Neural crest cell (in vitro differentiated cells): ENCODE measurements around the gene RNASE13. TPM values are rescaled to one million over a fixed set of nuclear protein-coding genes. Genes with fewer than 3 reads are reported as not detected.

Source experiments
- DNase-seq: peaks from one replicate; pipeline ENCODE4 v3.0.0; 2021; ENCODE audit warnings: low read depth, mixed read lengths, low spot score
- H3K27ac Mint-ChIP-seq: one replicate; pipeline ENCODE4 v1.8.0; 2021; ENCODE audit warnings: mild to moderate bottlenecking, mixed read lengths; ENCODE audit not compliant: unreplicated experiment
- H3K27me3 Mint-ChIP-seq: 2 replicates; pipeline ENCODE4 v1.8.0; 2021; ENCODE audit warnings: low read depth, mild to moderate bottlenecking, mixed read lengths
- H3K36me3 Mint-ChIP-seq: 2 replicates; pipeline ENCODE4 v1.8.0; 2021; ENCODE audit warnings: low read depth, mild to moderate bottlenecking, mixed read lengths
- H3K4me1 Mint-ChIP-seq: 2 replicates; pipeline ENCODE4 v1.8.0; 2021; ENCODE audit warnings: mixed read lengths
- H3K4me3 Mint-ChIP-seq: one replicate; pipeline ENCODE4 v1.8.0; 2021; ENCODE audit warnings: mild to moderate bottlenecking, mixed read lengths
- H3K9me3 Mint-ChIP-seq: 2 replicates; pipeline ENCODE4 v1.8.0; 2021; ENCODE audit warnings: mixed read lengths
- total RNA-seq: library from RNA; stranded (reverse); gene quantifications from 2 replicates; pipeline ENCODE4 v1.2.1, GENCODE V29; 2021
- TF ChIP-seq, protein P1 (sequence below): fragments of 200-600 bp; sonication (generic); conservative IDR thresholded peaks from 2 replicates; pipeline ENCODE4 v1.5.0; 2021; ENCODE audit warnings: antibody characterized with exemption, mild to moderate bottlenecking

Gene RNASE13
- total RNA-seq, 1 donor from 2014 or later: not detected

DNA sequence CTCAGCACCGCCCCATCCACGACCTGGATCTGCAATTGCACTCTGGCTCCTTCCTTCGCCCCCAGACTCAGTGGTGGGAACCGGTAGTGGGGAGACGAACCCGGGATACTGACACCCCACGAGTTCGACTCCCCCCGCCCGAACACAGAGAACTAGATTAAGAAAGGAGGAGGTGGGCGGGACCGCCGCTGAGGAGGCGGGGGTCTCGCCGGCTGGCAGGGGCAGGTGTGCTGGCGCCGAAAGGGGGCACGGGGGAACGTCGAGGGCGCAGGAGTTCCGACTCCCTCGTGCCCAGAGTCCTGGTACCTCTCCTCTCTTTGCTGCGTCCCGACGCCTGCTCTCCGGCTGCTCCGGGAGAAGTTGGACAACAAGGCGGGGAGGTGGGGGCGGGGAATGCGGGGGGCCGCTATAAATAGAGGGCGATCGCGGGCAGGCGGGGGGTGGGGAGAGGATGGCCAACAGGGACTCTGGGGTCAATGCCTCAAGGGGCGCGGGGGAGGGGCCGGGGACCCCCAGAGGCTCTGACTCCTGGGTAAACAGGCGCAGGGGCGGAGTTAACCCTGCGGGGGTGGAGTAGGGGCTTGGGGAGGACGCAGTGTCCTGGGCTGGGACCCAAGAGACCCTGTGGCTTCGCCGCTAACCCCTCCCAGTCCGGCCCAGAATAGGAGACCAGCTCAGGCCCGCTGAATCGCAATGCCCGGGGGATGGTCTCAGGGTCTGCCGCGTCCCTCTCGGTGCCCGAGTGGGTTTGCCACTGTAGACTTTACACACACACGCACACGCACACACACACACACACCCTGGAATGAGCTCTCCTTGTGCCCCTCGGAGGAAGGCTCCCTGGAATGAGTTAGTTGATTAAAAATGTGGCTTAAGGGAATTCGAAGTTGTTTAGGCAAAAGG is 9.0 kb downstream of the RNASE13 start:
- H3K4me3 Mint-ChIP-seq: peak overlapping the region; percentile 91
- peaks cover 44% of the 10 kb centered on the region for H3K27me3 Mint-ChIP-seq
- no peak overlapping the region for H3K27ac Mint-ChIP-seq
- peaks cover 19% of the 10 kb centered on the region for H3K4me1 Mint-ChIP-seq
- TF ChIP-seq, protein P1, sequence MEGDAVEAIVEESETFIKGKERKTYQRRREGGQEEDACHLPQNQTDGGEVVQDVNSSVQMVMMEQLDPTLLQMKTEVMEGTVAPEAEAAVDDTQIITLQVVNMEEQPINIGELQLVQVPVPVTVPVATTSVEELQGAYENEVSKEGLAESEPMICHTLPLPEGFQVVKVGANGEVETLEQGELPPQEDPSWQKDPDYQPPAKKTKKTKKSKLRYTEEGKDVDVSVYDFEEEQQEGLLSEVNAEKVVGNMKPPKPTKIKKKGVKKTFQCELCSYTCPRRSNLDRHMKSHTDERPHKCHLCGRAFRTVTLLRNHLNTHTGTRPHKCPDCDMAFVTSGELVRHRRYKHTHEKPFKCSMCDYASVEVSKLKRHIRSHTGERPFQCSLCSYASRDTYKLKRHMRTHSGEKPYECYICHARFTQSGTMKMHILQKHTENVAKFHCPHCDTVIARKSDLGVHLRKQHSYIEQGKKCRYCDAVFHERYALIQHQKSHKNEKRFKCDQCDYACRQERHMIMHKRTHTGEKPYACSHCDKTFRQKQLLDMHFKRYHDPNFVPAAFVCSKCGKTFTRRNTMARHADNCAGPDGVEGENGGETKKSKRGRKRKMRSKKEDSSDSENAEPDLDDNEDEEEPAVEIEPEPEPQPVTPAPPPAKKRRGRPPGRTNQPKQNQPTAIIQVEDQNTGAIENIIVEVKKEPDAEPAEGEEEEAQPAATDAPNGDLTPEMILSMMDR: no peak
- peak; percentile 23 for DNase-seq
- no peaks in the 10 kb centered on the region for H3K9me3 Mint-ChIP-seq
- no peaks in the 10 kb centered on the region for H3K36me3 Mint-ChIP-seq

DNA sequence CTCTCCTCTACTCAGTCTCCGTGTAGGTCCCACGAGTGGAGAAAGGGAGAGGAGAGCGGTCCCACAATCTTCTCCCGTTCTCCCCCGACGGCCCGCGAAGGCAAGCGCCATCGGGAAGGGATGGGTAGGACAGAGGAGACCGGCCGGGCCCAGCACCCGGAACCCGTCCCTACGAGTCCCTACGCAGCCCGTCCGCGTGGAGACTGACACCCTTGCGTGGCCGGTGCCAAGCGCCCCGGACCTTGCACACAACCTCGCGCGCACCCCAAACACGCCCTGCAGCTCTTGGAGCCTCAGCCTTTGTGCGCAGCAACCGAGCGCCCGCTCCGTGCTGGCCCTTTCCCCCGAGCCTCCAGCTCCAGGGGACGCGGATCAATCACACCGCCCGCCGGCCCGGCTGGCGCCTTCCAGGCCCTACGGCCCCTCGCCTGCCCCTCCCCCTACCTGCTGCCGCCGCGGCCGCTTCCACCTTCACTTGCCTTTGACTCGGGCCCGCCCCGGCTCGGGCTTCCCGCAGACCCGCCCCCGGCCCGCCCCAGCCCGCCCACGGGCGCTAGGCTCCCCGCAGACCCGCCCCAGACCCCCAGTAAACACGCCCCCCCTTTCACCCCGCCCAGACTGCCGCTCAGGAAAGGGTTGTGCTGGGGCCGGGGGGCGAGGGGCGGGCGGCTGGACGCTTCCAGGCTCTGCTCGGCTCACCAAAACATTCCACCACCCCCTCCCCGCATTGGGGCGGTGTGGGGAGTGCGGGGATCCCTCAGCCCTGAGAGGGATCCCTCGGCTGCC is 9.8 kb downstream of the RNASE13 start, which contains the start of gene NDRG2:
NDRG2 (minus strand) TSS at position 477 of the 786 bp plus-strand sequence. CDS start 1,746 bp downstream, outside the sequence.
- Mint-ChIP-seq H3K36me3 (no peaks in the 10 kb centered on the region), H3K27ac (no peak within 1 kb of the TSS), H3K9me3 (no peaks in the 10 kb centered on the region), H3K27me3 (peaks cover 44% of the 10 kb centered on the region), H3K4me3 (peak within 1 kb of the TSS; percentile 91), H3K4me1 (peaks cover 19% of the 10 kb centered on the region)
- DNase-seq: peak; percentile 71
- TF ChIP-seq, protein P1: no peak

DNA sequence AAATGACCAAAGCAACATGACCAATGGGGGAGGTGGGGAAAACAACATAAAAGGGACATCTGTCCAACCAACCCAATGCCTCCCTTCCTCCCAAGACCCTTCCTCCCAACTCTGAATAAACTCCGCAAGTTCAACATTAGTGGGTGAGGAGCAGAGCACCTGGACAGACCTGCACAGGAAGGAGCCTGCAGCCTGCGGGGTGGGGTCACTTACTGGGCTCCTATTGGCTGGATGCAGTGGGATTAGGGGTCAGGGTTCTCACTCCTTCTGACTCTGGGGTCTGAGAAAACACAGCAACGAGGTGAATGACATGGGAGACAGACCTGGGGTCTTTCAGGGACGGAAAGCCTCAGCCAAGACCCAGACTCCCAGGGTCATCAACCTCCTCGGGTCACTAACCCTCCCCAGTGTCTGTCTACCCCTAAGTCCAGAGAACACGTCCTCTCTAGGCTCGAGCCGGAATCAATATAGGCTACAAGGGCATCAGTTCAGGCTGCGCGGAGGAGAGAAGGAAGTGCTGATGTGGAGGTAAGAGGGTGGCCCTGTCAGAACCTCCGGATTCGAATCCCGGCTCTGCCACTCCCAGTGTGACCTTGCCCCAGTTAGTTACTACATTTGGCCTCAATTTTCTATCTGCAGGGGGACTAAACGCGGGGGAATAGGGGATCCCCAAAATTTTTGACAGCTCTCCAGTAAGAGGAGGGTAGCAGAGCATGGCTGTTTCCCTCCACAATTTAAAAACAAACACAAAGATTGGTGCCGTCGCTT is 10.6 kb downstream of the RNASE13 start:
- no peak for DNase-seq
- TF ChIP-seq, protein P1: no peak
- Mint-ChIP-seq H3K36me3 (no peaks in the 10 kb centered on the region), H3K27me3 (peaks cover 44% of the 10 kb centered on the region), H3K27ac (no peak overlapping the region), H3K4me1 (peaks cover 19% of the 10 kb centered on the region), H3K4me3 (peak overlapping the region; percentile 85), H3K9me3 (no peaks in the 10 kb centered on the region)

DNA sequence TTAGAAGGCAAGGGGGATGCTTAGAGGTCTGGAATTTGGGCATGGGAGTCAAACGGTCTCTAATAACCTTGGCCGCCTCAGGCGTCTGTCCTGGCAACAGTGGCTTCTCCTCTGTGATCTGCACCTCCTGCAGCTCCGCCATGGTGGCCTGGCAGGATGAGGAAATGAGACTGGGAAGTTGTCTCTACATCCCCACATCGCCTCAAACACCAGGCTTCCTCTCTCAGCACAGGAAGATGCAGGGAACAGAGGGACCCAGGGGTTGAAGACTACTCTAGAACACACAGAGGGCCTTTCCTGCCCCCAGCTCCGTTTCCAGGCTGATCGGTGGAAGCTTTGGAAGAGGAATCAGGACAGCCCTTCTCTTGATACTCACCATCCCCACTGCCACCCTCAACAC is 11.4 kb downstream of the RNASE13 start:
- Mint-ChIP-seq H3K27ac (no peak overlapping the region), H3K9me3 (no peaks in the 10 kb centered on the region), H3K27me3 (peaks cover 44% of the 10 kb centered on the region), H3K4me1 (peaks cover 19% of the 10 kb centered on the region), H3K36me3 (no peaks in the 10 kb centered on the region), H3K4me3 (peak overlapping the region; percentile 85)
- TF ChIP-seq, protein P1: no peak
- DNase-seq: no peak

DNA sequence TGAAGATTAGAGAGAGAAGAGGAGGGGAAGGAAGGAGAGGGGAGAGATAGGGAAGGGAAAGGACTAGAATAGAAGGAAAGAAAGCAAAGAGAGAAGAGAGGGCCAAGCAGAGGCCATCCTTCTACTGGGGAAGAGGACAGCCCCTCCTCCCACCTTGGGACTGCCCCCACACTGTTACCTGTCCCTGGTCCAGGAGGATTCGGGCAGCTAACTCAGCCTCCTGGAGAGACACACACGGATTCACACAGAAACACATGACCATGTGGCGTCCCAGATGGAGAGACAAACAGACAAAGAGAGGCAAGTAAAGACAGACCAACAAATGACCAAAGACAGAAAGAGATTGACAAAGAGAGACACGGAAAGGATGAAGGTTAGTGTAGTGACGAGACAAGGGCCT is 11.9 kb downstream of the RNASE13 start:
- no peaks in the 10 kb centered on the region for H3K36me3 Mint-ChIP-seq
- TF ChIP-seq, protein P1: no peak
- peaks cover 19% of the 10 kb centered on the region for H3K4me1 Mint-ChIP-seq
- H3K9me3 Mint-ChIP-seq: no peaks in the 10 kb centered on the region
- no peak for DNase-seq
- no peak overlapping the region for H3K27ac Mint-ChIP-seq
- peaks cover 44% of the 10 kb centered on the region for H3K27me3 Mint-ChIP-seq
- peak overlapping the region; percentile 38 for H3K4me3 Mint-ChIP-seq
